Epidermal melanocyte (primary cell): ENCODE results near the gene PNPLA3.

ENCODE experiments used
- DNase-seq: peaks from one replicate; pipeline ENCODE4 v3.0.0; 2011; ENCODE audit warnings: low spot score; ENCODE audit not compliant: insufficient read length

Gene PNPLA3

DNA sequence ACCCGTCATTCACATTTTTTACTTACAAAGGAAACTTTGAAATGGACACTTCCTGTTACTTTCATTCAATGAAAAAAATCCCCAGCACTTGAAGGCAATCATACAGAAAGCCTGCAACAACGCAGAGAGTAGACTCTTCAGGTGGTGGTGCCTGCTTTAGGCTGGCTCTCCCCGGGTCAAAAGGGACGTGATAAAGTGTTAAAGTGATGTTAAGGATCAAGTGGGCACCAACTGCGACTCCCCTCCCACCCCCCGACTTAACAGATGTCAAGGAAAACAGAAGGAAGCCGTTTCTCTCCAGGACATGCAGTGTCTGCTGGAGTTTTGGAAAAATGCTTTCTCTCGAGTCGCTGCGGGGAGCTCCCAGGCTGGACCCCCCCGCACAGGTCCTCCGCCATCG lies 414 bp upstream of the PNPLA3 start:
- no peak for DNase-seq

DNA sequence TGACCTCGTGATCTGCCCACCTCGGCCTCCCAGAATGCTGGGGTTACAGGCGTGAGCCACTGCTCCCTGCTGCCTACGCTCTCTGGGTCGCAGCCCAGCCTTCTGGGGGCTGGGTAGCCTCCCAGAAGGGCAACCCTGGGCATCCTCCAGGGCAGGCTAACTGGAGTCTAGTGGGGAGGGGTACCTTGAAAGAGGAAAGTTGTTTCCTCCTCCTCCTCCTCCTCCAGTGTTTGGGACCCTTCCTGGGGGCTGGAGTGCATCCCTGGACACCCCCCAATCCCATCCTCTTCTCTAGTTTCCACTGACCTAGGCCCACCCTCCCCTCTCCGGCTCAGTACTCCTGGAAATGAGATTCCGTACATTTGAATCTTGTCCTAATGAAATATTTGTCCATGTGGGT lies 1.3 kb downstream of the PNPLA3 start:
- no peak for DNase-seq

DNA sequence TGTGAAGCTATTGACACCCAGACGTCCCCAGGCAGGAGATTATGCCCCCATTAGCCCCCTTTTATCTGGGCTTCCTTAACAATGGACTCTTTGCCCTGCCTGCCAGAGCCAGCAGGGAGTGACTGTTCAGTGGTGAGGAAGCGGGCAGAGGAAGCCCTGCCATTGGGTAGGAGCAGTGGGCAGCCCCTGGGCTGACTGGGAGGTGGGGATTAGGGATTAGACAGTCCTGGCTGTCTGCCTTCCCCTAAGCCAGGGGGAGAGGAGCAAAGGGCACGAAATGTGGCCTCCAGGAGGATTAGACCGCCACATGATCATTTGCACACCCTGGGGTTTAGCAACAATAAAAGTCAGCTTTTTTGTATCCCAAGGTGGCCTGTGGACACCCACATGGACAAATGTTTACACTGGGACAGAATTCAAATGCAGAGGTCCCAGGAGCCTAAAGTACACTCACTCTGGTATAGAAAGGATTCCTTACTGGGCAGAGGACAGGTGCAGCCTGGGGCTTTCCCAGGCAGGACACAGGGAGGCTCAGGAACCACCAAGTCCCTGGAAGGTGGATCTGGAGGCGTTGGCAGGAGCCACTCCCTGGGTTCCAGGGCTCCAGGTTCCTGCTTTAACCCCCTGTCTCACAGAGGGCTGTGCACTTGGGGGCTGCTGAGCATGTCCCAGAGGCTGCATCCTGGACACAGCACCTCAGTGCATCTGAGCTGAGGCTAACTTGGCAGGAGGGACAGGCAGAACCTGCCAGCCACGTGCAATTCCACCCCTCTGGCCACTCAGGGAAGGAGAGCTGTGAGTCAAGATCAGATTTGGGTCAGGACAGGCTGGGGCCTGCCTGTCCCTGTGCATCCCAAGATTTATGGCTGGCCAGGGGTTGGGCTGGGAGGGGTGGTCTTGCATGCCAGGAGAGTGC lies 2.1 kb downstream of the PNPLA3 start:
- DNase-seq = peak; percentile 65

DNA sequence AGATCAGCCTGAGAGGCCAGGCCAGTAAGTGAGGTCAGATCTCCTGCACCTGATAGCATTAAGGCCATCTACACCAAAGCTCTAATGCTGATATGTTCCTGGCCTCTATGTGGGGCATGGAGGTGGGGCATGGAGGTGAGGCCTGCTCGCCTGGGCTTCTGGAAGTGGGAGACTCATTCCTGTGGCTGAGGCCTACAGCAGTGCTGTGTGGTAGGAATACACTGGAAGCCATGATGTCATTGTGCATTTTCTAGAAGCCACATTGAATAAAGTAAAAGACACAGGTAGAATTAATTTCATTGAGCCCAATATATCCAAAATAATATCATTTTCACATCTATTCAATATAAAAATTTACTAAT lies 2.7 kb downstream of the PNPLA3 start:
- DNase-seq = no peak

DNA sequence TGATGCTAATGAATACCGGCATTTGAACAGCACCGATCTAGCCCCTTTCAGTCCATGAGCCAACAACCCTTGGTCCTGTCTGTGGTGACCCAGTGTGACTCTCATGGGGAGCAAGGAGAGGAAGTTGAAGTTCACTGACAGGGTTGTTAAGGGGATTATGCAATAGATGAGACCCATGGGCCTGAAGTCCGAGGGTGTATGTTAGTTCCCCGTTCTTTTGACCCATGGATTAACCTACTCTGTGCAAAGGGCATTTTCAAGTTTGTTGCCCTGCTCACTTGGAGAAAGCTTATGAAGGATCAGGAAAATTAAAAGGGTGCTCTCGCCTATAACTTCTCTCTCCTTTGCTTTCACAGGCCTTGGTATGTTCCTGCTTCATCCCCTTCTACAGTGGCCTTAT lies 4.9 kb downstream of the PNPLA3 start:
- DNase-seq = no peak

DNA sequence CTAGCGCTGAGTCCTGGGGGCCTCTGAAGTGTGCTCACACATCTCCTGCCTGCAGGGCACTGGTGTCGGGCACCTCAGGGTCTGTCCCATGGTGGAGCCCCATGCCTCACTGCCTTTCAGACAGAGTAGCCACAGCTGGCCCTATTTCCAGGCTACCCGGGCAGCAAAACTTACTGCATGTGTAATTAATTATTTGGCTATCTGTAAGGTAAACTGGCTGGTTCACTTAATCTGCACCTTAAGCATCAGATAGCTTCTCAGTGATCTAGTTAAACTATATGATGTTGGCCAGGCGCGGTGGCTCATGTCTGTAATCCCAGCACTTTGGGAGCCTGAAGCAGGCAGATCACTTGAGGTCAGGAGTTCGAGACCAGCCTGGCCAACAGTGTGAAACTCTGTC lies 5.3 kb downstream of the PNPLA3 start:
- DNase-seq = no peak

DNA sequence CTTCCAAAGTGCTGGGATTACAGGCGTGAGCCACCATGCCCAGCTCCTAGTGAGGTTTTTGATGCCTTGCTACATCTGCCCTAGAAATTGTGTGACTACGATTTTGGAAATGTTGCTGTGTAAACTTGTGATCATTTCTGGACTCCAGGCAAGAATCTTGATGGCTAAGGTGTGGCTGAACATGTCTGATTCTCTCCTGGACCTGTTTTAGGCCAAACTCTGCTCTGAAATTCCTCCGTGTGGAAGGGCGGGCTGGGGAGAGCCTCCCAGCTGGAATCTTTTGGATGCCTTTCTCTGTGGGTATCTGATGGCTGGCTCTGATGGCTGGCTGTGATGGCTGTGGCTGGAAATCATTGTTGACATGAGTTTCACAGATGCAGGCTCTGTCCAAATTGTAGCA lies 8.2 kb downstream of the PNPLA3 start:
- no peak for DNase-seq

DNA sequence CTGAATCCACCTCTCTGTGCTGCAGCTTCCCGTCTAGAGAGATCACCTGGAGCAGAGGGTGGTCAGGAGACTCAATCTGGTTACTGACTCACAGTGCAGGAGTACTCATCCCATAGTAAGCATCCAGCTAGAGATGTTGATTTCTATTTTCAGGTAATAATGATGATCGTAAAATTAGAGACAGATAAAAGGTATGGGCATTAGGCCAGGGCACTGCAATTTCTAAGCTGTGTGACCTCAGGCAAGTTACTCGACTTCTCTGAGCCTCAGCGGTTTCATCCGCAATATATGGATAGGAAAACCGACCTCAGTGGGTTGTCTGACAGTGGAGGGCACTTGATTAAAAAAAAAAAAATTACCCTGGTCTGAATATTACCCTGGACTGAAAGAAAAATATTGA lies 17.8 kb downstream of the PNPLA3 start:
- no peak for DNase-seq

DNA sequence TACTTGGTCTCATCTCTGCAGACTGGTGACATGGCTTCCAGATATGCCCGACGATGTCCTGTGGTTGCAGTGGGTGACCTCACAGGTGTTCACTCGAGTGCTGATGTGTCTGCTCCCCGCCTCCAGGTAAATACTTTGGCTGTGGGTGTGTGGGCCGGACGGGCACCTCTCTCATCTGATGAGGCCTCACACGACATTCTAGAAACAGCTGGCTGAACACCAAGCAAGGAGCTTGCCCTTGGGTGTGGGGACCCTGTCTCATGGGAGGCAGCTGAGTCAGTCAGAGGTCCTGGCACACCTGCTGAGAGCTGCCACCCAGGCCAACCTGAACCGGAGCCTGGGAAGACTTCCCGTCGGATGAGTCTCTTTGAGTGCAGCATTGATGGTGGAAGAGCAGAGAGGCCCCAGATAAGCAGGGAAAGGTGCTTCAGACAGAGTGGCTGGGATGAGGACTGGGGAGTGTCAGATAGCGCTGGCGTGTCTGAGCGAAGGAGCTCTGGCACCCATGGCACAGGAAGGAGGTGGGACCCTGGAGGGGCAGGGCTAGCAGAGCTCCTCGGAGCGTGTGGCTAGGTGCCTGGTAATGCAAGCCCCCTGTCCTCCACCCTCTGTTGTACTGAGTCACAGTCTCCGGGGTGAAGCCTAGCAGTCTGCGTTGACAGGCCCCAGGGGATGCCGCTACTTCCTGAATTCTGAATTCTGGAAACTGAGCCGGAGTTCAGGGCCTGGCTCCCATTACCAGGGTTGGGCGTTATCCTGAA lies 21.2 kb downstream of the PNPLA3 start:
- no peak for DNase-seq

DNA sequence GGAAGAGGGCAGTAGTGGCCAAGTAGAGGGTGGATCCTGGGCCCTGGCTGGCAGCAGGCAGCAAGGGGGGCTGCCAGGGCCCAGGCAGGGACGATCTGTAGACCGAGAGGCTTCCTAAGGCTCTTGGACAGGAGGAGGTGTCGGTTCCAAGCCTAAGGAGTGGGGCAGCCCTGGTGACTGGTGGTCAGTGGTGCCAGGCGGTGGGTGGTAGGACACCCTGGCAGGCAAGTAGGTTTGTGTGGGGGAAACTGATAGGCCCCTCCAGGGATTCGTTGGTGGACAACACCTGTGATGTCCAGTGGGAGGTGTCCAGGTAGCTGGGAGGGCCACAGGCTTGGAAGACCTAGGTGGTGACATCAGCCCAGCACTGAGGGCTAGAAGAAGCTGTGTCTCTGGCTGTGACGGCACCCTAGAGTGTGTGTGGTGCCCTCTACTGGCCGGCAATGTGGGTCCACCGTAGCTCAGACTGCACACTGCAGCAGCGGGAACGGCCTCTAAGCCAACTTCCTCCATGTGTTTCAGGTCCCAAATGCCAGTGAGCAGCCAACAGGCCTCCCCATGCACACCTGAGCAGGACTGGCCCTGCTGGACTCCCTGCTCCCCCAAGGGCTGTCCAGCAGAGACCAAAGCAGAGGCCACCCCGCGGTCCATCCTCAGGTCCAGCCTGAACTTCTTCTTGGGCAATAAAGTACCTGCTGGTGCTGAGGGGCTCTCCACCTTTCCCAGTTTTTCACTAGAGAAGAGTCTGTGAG lies 22.2 kb downstream of the PNPLA3 start:
- peak; percentile 49 for DNase-seq

DNA sequence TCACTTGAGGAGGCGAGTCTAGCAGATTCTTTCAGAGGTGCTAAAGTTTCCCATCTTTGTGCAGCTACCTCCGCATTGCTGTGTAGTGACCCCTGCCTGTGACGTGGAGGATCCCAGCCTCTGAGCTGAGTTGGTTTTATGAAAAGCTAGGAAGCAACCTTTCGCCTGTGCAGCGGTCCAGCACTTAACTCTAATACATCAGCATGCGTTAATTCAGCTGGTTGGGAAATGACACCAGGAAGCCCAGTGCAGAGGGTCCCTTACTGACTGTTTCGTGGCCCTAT lies 22.7 kb downstream of the PNPLA3 start:
- no peak for DNase-seq

DNA sequence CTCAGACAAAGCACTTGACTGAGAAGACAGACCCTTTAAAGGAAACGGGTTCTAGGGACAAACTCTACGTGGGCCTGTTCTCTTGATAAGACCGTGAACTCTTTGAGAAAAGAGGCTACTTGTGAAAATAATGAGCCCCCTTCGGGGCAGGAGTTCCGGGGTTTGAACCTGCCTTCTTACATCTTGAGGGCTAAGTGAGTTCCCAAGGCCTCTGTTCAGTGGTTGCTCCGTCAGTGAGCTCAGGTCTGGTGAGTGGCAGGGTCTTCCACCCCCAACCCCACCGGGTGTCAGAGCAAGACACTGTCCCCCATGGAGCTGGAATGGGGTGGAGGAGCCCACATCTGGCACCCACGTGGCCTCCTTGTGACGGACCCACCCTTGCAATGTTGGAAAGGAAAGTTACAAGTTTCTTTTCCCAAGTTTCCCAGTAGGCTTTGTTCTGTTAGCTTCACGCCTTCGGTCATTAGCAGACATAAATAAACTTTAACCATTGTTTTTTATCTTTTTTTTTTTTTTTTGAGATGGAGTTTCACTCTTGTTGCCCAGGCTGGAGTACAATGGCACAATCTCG lies 25.3 kb downstream of the PNPLA3 start:
- no peak for DNase-seq

DNA sequence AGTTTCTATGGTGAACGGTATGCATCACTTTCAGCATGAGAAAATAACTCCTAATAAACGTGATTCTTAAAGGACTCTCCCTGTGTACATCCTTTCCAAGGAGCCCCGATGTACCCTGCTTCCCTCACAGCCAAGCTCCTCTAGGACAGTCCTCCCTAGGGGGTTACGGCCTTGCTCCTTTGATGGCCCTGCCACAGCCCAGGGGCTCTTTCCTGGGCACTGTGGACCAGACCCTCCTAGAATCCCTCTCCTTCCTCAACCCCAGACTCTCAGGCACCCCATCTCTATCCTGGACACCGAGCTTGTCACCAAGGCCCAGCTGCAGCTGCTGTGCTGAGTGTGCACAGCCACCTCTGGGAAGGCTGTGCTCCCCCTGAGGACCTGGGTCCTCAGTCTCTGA lies 27.8 kb downstream of the PNPLA3 start:
- DNase-seq = no peak

DNA sequence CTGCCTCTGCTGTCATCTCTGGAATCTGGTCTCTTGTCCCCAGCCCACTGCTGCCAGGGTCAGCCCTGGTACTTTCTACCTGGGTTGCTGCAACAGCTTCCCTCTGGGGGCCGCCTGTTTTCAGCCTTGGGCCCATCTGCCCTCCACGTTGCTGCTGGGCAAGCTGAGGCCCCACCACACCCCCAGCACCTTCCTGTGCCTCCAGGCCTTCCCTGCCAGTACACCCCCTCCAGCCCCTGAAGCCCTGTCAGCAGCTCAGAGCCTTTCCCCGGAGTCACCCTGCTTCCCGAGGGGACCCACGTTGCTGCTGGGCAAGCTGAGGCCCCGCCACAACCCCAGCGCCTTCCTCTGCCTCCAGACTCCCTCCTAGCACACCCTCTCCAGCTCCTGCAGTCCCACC lies 28.4 kb downstream of the PNPLA3 start:
- no peak for DNase-seq

DNA sequence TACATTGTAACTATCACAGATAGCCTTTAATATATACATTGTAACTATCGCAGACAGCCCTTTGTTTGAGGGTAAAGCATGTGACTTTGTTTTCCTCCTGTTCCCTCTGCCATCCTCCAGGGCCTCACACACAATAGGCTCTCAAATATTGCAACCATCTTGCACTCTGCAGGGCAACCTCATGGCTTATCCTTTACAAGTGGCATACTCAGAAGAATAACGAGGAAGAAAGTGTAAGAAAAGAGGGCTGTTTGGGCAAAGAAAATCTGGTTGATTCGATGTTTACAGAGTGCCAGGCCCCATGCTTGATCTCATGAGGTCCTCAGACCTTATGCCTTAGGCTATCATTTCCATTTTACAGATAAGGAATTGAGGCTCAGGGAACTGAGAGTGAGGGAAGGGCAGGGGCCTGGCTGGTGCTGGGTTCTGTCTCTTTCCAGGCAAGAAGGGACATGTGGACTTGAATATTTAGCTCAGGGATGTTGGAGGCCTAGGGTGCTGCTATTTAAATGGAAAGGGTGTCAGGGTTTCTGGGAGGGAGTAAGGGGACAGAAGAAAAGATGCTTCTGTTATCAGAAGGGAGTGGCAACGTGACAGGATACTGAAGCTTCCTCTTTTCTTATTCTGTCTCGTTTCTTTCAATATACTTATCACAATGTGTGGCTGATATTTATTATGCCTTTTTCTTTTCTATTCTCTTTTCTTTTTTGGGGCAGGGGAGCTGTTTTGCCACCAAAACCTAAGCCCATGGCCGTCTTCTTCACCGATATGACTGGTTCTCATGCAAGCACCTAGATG lies 30.6 kb downstream of the PNPLA3 start:
- no peak for DNase-seq

DNA sequence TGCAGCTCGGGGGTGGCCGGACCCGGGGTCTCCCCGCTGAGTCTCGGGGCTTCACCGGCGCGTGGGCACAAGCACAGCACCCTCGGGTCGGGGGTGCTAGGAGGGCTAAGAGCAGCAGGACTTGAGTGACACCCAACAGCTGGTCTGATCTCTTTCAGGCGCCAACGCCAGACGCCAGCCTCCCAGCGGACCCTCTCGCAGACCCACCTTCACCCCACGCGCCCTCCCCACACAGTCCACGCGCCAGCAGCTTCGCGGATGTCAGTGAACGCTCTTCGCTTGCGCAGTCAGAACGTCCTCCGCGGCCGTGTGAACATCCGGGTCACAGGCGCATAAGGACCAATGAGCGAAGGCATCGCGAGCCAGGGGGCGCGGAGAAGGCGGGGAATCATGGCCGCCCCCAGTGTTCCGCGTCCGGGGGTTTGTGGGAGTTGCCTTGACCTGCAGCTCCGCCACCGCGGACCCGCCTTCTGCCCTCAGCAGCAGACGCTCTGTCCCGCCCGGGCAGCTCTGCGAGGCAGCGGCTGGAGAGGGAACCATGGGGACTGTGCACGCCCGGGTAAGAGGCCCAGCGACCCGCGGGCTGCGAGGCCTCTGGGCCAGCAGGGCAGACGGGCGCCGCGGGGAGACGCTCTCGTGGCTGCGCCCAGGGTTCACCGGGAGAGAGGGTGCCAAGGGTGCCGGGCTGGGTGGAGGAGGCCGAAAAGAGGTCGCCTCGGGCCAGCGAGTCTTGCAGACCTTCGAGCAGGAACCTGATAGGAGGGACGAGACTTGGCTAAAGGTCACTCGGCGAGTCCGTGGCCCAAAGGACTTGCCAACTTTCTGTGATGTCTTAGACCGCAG lies 31.7 kb downstream of the PNPLA3 start, which contains the start of gene SAMM50:
TSS of gene SAMM50 (plus strand) at position 403 of the 843 bp plus-strand sequence. CDS start at position 539, 136 bp downstream.
- peak; percentile 94 for DNase-seq

DNA sequence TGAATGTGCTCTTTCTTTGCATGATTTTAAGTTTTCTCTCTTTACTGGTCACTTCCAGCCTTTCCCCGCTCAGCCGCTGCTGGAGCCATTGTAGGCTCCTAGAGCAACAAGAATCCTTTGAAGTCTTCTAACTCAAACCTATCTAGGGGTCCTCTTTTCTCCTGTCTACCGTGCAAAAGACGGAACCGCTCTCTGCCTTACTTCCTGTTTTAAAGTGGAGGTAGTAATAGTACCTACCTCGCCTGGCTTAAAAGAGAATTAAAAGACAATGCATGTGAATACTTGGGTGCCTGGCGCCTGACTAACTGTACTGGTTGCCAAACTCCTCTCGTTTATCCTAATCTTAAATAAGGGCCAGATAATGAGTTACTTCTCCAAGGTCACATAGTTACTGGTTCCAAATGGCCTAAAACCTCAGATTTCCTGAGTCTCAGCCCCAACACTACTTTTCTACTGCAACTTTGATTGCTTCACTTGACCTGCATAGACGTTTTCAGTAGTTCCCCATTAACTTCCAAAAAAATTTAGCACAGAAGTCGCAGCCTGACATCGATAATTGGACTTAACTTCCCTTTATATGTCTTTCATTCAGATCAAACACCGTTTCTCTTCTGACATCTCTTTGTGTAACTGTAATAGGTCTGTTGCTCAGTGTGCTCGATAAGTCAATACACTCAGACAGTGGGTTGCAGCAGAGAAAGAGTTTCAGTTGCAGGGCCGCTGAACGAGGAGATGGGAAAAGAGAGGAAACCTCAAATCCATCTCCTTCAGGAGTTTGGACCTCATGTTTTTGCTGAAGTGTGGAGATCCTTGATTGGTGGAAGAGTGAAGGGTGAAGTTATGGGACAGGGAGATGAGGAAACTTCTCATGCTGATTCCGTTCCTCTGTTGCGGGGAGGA lies 32.5 kb downstream of the PNPLA3 start:
- no peak for DNase-seq

DNA sequence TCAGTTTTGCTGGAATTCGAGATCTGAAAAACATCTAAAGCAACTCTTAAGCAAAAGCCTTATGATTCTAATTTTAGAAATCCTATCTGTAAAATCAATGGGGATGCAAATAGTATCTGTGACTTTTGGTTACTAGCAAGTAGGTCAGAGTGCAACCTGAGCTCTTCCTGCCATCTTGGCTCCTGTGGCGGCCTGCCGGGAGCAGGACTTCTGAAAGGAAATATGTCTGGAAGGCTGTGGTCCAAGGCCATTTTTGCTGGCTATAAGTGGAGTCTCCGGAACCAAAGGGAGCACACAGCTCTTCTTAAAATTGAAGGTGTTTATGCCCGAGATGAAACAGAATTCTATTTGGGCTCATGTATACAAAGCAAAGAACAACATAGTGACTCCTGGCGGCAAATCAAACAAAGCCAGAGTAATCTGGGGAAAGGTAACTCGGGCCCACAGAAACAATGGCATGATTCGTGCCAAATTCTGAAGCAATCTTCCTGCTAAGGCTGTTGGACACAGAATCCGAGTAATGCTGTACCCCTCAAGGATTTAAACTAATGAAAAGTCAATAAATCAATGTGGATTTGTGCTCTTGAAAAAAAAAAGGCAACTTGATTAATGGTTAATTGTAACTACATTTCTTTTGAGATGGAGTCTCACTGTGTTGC lies 33.3 kb downstream of the PNPLA3 start:
- DNase-seq = no peak

DNA sequence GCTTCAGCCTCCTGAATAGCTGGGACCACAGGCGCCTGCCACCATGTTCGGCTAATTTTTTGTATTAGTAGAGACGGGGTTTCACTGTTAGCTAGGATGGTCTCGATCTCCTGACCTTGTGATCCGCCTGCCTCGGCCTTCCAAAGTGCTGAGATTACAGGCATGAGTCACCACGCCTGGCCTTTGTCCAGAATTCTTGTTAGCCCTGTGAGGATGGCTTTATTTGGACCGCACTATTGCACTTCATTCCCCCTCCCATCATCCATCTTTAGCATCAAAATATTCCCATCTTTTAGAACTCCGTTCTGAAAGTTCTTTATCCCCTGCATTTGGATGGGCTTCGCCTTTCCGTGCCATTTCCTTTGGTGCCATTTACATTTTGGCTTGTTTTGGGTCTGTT lies 34.3 kb downstream of the PNPLA3 start:
- DNase-seq = no peak
